Right lobe of liver (tissue), 6 donors: ENCODE data around the gene MAST3. TPM values are rescaled to one million over a fixed set of nuclear protein-coding genes. Genes with fewer than 3 reads are reported as not detected.
A peak's percentile ranks its signal among the peaks of the same experiment; 100 is the strongest.

Experiments used
- ATAC-seq, 4 donors: fragments of 200-7000 bp; cut with Tn5 transposase; one replicate each; pipeline ENCODE4 v1.9.1; 2020; ENCODE audit warnings: mild to moderate bottlenecking in 4 of 4, moderate library complexity in 4 of 4
- DNase-seq, 3 donors: peaks; one replicate each; pipeline ENCODE4 v3.0.0-alpha.2; 2020
- H3K27ac ChIP-seq, 3 donors: fragments of 200-600 bp; one replicate each; pipeline ENCODE4 v1.8.0; 2022
- H3K27me3 ChIP-seq, 2 donors: fragments of 200-600 bp; one replicate each; pipeline ENCODE4 v1.8.0; 2022
- H3K36me3 ChIP-seq, 4 donors: fragments of 200-600 bp; sonication (generic) in 1 of 4; one replicate each; pipeline versions ENCODE4 v1.5.1 to v1.8.0; 2017 to 2022; ENCODE audit warnings: control low read depth in 1 of 4
- H3K4me1 ChIP-seq, 4 donors: fragments of 200-600 bp; sonication (generic) in 1 of 4; one replicate each; pipeline versions ENCODE4 v1.5.1 to v1.8.0; 2017 to 2022; ENCODE audit warnings: control low read depth in 1 of 4
- H3K4me3 ChIP-seq, 3 donors: fragments of 200-600 bp; one replicate each; pipeline ENCODE4 v1.8.0; 2022
- H3K9me3 ChIP-seq, 4 donors: fragments of 200-600 bp; sonication (generic) in 1 of 4; one replicate each; pipeline versions ENCODE4 v1.5.1 to v1.8.0; 2017 to 2022; ENCODE audit warnings: control low read depth in 1 of 4
- POLR2A ChIP-seq: fragments of 450-650 bp; IDR thresholded peaks from one replicate; pipeline ENCODE4 v1.6.1; 2017; ENCODE audit warnings: antibody characterized with exemption, mild to moderate bottlenecking
- WGBS: methylation state at CpG from one replicate; pipeline ENCODE4 v1.1.6; 2018; ENCODE audit warnings: low coverage, low lambda C conversion rate; ENCODE audit not compliant: insufficient coverage; ENCODE audit errors: missing lambda C conversion rate; 5-methylcytosine and 5-hydroxymethylcytosine counted together
- intact Hi-C, 2 donors: fragments of 100-400 bp; cut with DNase I; formaldehyde crosslinking; loops; one replicate each; pipeline versions ENCODE4 v1.11.2 to v1.14.1; 2022
- total RNA-seq, 6 experiments: library from RNA; depleted of rRNA in 2 of 6; stranded (reverse); fragments of >200 nt in 2 of 6; fragmentation: NEBNext Ultra II Directional in 3 of 6; extraction: Animal tissue kit (Norgen Biotek cat#: 25700) in 3 of 6; gene quantifications; one replicate each; pipeline versions ENCODE4 v1.1.0 to v1.2.4, GENCODE V29; 2016 to 2023
- TF ChIP-seq, protein P1 (sequence below), 4 donors: fragments of 200-600 bp in 3 of 4; fragments of 450-650 bp in 1 of 4; IDR thresholded peaks; one replicate each; pipeline versions ENCODE4 v1.5.1 to v1.8.0; 2016 to 2022; ENCODE audit warnings: antibody characterized with exemption in 4 of 4, mild to moderate bottlenecking in 2 of 4
- donor health status: DM: no; HTN: yes; CAD: no.
- donor health status: DM: no; HTN: no; CAD: no.
- donor health status: DM: no; HTN: no; CAD: no.
- donor health status: DM: no; HTN: yes; CAD: no.
- donor health status: DM: no; HTN: yes; CAD: no.

MAST3 gene
- total RNA-seq, 6 experiments from 2014 or later, result 8.0 to 17.9 (median 10.0) TPM

- TF ChIP-seq, protein P1, sequence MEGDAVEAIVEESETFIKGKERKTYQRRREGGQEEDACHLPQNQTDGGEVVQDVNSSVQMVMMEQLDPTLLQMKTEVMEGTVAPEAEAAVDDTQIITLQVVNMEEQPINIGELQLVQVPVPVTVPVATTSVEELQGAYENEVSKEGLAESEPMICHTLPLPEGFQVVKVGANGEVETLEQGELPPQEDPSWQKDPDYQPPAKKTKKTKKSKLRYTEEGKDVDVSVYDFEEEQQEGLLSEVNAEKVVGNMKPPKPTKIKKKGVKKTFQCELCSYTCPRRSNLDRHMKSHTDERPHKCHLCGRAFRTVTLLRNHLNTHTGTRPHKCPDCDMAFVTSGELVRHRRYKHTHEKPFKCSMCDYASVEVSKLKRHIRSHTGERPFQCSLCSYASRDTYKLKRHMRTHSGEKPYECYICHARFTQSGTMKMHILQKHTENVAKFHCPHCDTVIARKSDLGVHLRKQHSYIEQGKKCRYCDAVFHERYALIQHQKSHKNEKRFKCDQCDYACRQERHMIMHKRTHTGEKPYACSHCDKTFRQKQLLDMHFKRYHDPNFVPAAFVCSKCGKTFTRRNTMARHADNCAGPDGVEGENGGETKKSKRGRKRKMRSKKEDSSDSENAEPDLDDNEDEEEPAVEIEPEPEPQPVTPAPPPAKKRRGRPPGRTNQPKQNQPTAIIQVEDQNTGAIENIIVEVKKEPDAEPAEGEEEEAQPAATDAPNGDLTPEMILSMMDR (IDR thresholded peaks at IDR 0.05), result no peak
- TF ChIP-seq POLR2A, result no peak
- Histone ChIP-seq H3K4me3 (no peak overlapping the region), H3K36me3 (no peaks in the 10 kb centered on the region), H3K27me3 (no peaks in the 10 kb centered on the region), H3K4me1 (no peaks in the 10 kb centered on the region), H3K9me3 (no peaks in the 10 kb centered on the region), H3K27ac (no peak overlapping the region)
- ATAC-seq, result no peak
- intact Hi-C loops, result no loop called here
- no peak for DNase-seq
Observed at GRCh38 chr19:18183529-18183928, 86.0 kb downstream of the MAST3 start.

GRCh38 chr19:18185538-18185937 is 88.0 kb downstream of the MAST3 start:
- Histone ChIP-seq H3K36me3 (no peaks in the 10 kb centered on the region), H3K4me1 (no peaks in the 10 kb centered on the region), H3K9me3 (no peaks in the 10 kb centered on the region), H3K27me3 (no peaks in the 10 kb centered on the region), H3K27ac (no peak overlapping the region), H3K4me3 (no peak overlapping the region)
- intact Hi-C loops, result no loop called here
- no CpG with 5 or more reads among the region's 6 CpGs for WGBS
- no peak for ATAC-seq
- DNase-seq, result no peak
- TF ChIP-seq, protein P1 (IDR thresholded peaks at IDR 0.05), result no peak
- TF ChIP-seq POLR2A, result no peak

- TF ChIP-seq, protein P1 (IDR thresholded peaks at IDR 0.05), result no peak
- no peak for TF ChIP-seq POLR2A
- no peaks in the 10 kb centered on the region for H3K27me3 ChIP-seq
- no peak overlapping the region for H3K4me3 ChIP-seq
- H3K36me3 ChIP-seq, result no peaks in the 10 kb centered on the region
- no peaks in the 10 kb centered on the region for H3K9me3 ChIP-seq
- 79% methylated on average over 4 of the region's 4 CpGs for WGBS
- ATAC-seq (no peak), DNase-seq (no peak)
- peaks cover 0 to 8% (median 2%) of the 10 kb centered on the region in 4 donors for H3K4me1 ChIP-seq
- no peak overlapping the region for H3K27ac ChIP-seq
- intact Hi-C loops, result no loop called here
Observed at GRCh38 chr19:18190278-18190677, 92.7 kb downstream of the MAST3 start.

- no peak for TF ChIP-seq POLR2A
- TF ChIP-seq, protein P1 (IDR thresholded peaks at IDR 0.05), result no peak
- Histone ChIP-seq H3K36me3 (no peaks in the 10 kb centered on the region), H3K27me3 (no peaks in the 10 kb centered on the region), H3K4me1 (peaks cover 0 to 8% (median 2%) of the 10 kb centered on the region in 4 donors), H3K9me3 (no peaks in the 10 kb centered on the region), H3K27ac (peak overlapping the region; percentile 95 to 100 (median 97)), H3K4me3 (peak overlapping the region; percentile 37 to 59 (median 53))
- no peak for ATAC-seq
- WGBS, result 50% methylated on average over 2 of the region's 5 CpGs
- intact Hi-C loops, result no loop called here
- DNase-seq, result no peak
Observed at GRCh38 chr19:18191640-18192062, 94.1 kb downstream of the MAST3 start.
